ENCODE results near the gene KCNMA1. TPM values are rescaled to one million over a fixed set of nuclear protein-coding genes. Genes with fewer than 3 reads are reported as not detected.

The KCNMA1 gene
- total RNA-seq, 1 donor from 2014 or later, result 0.17 TPM

- intact Hi-C loops (cut with micrococcal nuclease), result no loop called here
Measured at GRCh38 chr10:76884673-76885275, 752.8 kb downstream of the KCNMA1 start.

GRCh38 chr10:76883596-76883995, 754.0 kb downstream of the KCNMA1 start:
- intact Hi-C loops (cut with micrococcal nuclease), result no loop called here

GRCh38 chr10:76882796-76883195, 754.8 kb downstream of the KCNMA1 start:
- intact Hi-C loops (cut with micrococcal nuclease), result no loop called here

GRCh38 chr10:76882245-76882644, 755.4 kb downstream of the KCNMA1 start:
- intact Hi-C loops (cut with micrococcal nuclease), result no loop called here

GRCh38 chr10:76881477-76882220, 756.0 kb downstream of the KCNMA1 start:
- intact Hi-C loops (cut with micrococcal nuclease), result no loop called here

- intact Hi-C loops (cut with micrococcal nuclease), result no loop called here
Measured at GRCh38 chr10:76880931-76881330, 756.7 kb downstream of the KCNMA1 start.

GRCh38 chr10:76879116-76879913, 758.3 kb downstream of the KCNMA1 start:
- intact Hi-C loops (cut with micrococcal nuclease), result no loop called here

GRCh38 chr10:76878514-76878913, 759.1 kb downstream of the KCNMA1 start:
- intact Hi-C loops (cut with micrococcal nuclease), result no loop called here

GRCh38 chr10:76874896-76875295, 762.7 kb downstream of the KCNMA1 start:
- intact Hi-C loops (cut with micrococcal nuclease), result no loop called here

GRCh38 chr10:76874176-76874575, 763.4 kb downstream of the KCNMA1 start:
- intact Hi-C loops (cut with micrococcal nuclease), result no loop called here

GRCh38 chr10:76871697-76872295, 765.8 kb downstream of the KCNMA1 start:
- intact Hi-C loops (cut with micrococcal nuclease), result no loop called here

- intact Hi-C loops (cut with micrococcal nuclease), result no loop called here
Measured at GRCh38 chr10:76869931-76870330, 767.7 kb downstream of the KCNMA1 start.

GRCh38 chr10:76868098-76868977, 769.3 kb downstream of the KCNMA1 start:
- intact Hi-C loops (cut with micrococcal nuclease), result no loop called here

GRCh38 chr10:76866841-76867586, 770.6 kb downstream of the KCNMA1 start:
- intact Hi-C loops (cut with micrococcal nuclease), result no loop called here

- intact Hi-C loops (cut with micrococcal nuclease), result no loop called here
Measured at GRCh38 chr10:76864922-76865321, 772.7 kb downstream of the KCNMA1 start.

- intact Hi-C loops (cut with micrococcal nuclease), result no loop called here
Measured at GRCh38 chr10:76858721-76859120, 778.9 kb downstream of the KCNMA1 start.

- intact Hi-C loops (cut with micrococcal nuclease), result no loop called here
Measured at GRCh38 chr10:76840802-76841201, 796.8 kb downstream of the KCNMA1 start.

- intact Hi-C loops (cut with micrococcal nuclease), result no loop called here
Measured at GRCh38 chr10:76839276-76839675, 798.3 kb downstream of the KCNMA1 start.

GRCh38 chr10:76830218-76830617, 807.4 kb downstream of the KCNMA1 start:
- intact Hi-C loops (cut with micrococcal nuclease), result no loop called here

GRCh38 chr10:76829724-76830123, 807.9 kb downstream of the KCNMA1 start:
- intact Hi-C loops (cut with micrococcal nuclease), result no loop called here

Measured in T-helper 1 cell treated with Interleukin-12 subunit alpha and Interleukin-12 subunit beta and Interleukin-4 antibody, amounts not matched to agents 30 ng/mL and 1 ng/mL, for 36 hours (primary cell).